Immature natural killer cell (primary cell): ENCODE results near the gene LAMTOR4. TPM values are rescaled to one million over a fixed set of nuclear protein-coding genes. Genes with fewer than 3 reads are reported as not detected.
"Not testable (repeated sequence)": the region's sequence is repeated elsewhere in the genome, so short reads cannot be mapped to it uniquely, and the experiment has no call there.

Source experiments
- DNase-seq, 3 donors: peaks; one replicate each; pipeline ENCODE4 v3.0.0; 2022; ENCODE audit warnings: mixed read lengths in 1 of 3
- H3K27ac Mint-ChIP-seq, 6 donors: one replicate each; pipeline ENCODE4 v1.8.0; 2020; ENCODE audit warnings: mixed read lengths in 6 of 6, mild to moderate bottlenecking in 5 of 6, inconsistent platforms in 4 of 6, moderate library complexity in 3 of 6
- H3K27me3 Mint-ChIP-seq, 3 donors: one replicate each; pipeline ENCODE4 v1.8.0; 2020 to 2021; ENCODE audit warnings: low read depth in 3 of 3, mild to moderate bottlenecking in 3 of 3, mixed read lengths in 3 of 3, moderate library complexity in 3 of 3, inconsistent platforms in 1 of 3
- H3K36me3 Mint-ChIP-seq, 3 donors: one replicate each; pipeline ENCODE4 v1.8.0; 2020; ENCODE audit warnings: mixed read lengths in 3 of 3, inconsistent platforms in 2 of 3, mild to moderate bottlenecking in 2 of 3
- H3K4me1 Mint-ChIP-seq, 2 donors: one replicate each; pipeline ENCODE4 v1.8.0; 2020; ENCODE audit warnings: inconsistent platforms in 2 of 2, mild to moderate bottlenecking in 2 of 2, mixed read lengths in 2 of 2, moderate library complexity in 1 of 2
- H3K4me3 Mint-ChIP-seq, 5 donors: one replicate each; pipeline ENCODE4 v1.8.0; 2020; ENCODE audit warnings: mild to moderate bottlenecking in 5 of 5, mixed read lengths in 5 of 5, inconsistent platforms in 3 of 5, moderate library complexity in 3 of 5
- H3K9me3 Mint-ChIP-seq, 6 donors: one replicate each; pipeline ENCODE4 v1.8.0; 2020; ENCODE audit warnings: mild to moderate bottlenecking in 6 of 6, mixed read lengths in 6 of 6, inconsistent platforms in 4 of 6, moderate library complexity in 3 of 6
- polyA plus RNA-seq, 3 donors: library from polyadenylated mRNA; unstranded; fragments of 300-500 nt; fragmentation: Illumina TruSeq; gene quantifications; one replicate each; pipeline ENCODE4 v1.2.3, GENCODE V29; 2021

LAMTOR4 gene
- polyA plus RNA-seq, 3 donors from 2014 or later = 408 to 587 (median 569) TPM

DNA sequence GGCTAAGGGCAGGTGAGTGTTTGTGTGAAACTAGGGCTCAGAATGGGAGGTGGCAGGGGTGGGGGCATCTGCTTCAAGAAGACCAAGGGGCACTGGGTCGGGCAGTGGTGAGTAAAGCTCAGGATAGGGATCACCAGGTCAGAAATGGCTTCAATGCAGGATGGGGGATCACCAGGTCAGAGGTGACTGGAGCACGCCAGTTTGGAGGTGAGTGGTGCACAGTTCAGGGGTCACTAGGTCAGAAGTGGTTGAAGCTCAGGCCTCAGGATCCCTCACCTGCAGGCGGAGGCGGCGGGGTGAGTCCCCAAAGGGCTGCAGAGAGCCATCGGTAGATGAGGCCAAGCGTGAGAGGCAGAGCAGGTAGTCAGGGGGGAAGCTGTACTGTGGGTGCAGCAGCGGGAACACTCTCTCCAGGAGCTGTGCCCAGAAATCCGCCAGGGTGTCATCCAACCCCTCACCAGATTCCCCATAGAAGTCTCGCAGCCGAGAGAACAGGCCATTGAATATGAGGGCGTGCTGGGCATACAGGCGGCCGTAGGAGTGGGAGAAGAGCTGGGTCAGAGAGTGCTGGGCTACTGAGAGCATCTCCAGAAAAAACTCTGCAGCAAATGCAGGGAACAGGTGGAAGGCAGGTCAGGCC, 26.7 kb downstream of the LAMTOR4 start:
- Mint-ChIP-seq H3K27ac (peak overlapping the region in 2 of 6 donors; percentile 23 to 77), H3K4me3 (peak overlapping the region in 4 of 5 donors; percentile 2 to 67 (median 29)), H3K27me3 (peaks cover 5 to 14% (median 8%) of the 10 kb centered on the region in 3 donors), H3K9me3 (peaks cover 0 to 2% (median 0%) of the 10 kb centered on the region in 6 donors), H3K36me3 (no peaks in the 10 kb centered on the region), H3K4me1 (peaks cover 27 to 29% of the 10 kb centered on the region in 2 donors)
- no peak for DNase-seq

- Mint-ChIP-seq H3K27ac (peak overlapping the region in 3 of 6 donors; percentile 30 to 81 (median 38)), H3K36me3 (no peaks in the 10 kb centered on the region), H3K4me1 (peaks cover 30 to 33% of the 10 kb centered on the region in 2 donors), H3K9me3 (no peaks in the 10 kb centered on the region), H3K27me3 (peaks cover 0 to 11% (median 4%) of the 10 kb centered on the region in 3 donors), H3K4me3 (peak overlapping the region; percentile 71 to 83 (median 78))
- DNase-seq = no peak
Measured at GRCh38 chr7:100176096-100177044, 27.7 kb downstream of the LAMTOR4 start.

DNA sequence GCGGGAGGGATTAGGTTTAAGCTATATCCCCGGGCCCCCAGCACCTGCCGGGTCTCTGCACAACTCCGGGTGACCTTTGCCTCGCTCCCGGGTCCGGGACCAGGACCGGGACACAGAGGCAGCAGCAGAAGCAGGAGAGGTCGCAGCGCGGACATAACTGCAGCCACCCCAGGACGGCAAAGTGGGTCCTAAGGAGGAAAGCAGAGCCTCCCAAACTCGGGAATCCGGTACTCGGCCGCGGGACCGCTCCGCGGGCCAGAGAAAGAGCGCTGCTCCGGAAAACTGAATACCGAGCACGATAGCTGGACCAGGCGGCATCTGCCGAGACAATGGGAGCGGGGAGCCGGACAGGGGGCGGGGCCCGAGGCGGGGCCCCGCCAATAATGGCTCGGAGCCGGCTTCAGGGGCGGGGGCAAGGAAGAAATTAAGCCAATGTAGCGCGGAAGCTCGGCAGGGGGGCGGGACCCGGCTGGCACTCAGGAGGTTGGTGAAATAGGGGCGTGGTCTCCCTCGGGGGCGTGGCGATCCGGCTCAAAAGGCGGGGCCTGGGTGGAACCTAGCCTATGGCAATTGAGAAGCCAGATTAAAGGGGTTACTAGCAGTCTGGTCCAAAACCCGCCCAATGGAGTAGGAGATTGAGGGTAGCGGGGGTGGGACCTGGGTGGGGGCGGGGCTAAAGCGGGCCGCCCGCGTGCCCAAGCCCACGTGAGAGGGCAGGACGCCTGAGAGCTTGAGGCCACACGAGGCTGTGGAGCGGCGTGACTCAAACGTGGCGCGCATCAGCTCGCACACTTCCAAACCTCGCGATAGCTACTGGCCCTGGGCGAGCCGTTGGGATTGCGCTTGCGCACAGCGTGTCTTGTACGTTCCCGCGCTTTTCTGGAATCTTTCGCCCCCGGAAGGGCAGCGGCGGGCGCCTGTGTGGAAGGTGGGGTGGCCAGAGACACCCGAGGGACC, 28.6 kb downstream of the LAMTOR4 start, which contains the start of the genes GPC2 and STAG3:
Gene GPC2, minus strand, starts transcription at position 337 of the 957 bp plus-strand sequence. Its CDS starts 182 bp downstream, at position 155.
Gene STAG3, plus strand, starts transcription at position 874 of the 957 bp plus-strand sequence. CDS start 2,639 bp downstream, outside the sequence.
- peaks cover 27 to 29% of the 10 kb centered on the region in 2 donors for H3K4me1 Mint-ChIP-seq

GRCh38 chr7:100180084-100180483, 31.4 kb downstream of the LAMTOR4 start:
- not testable (repeated sequence) for H3K9me3 Mint-ChIP-seq, H3K36me3 Mint-ChIP-seq, H3K27me3 Mint-ChIP-seq, DNase-seq
- peak overlapping the region in 2 of 5 donors; percentile 67 to 72 for H3K4me3 Mint-ChIP-seq
- peaks cover 27 to 29% of the 10 kb centered on the region in 2 donors for H3K4me1 Mint-ChIP-seq
- peak overlapping the region in 2 of 6 donors; percentile 74 to 81 for H3K27ac Mint-ChIP-seq

More for the DNA sequence above, 28.6 kb downstream of the LAMTOR4 start, which contains the start of the genes GPC2 and STAG3:
- Mint-ChIP-seq H3K4me3 (peak within 1 kb of the TSS; percentile 71 to 83 (median 78)), H3K9me3 (no peaks in the 10 kb centered on the region), H3K27me3 (peaks cover 0 to 7% (median 4%) of the 10 kb centered on the region in 3 donors), H3K36me3 (no peaks in the 10 kb centered on the region), H3K27ac (peak within 1 kb of the TSS in 4 of 6 donors; percentile 30 to 81 (median 59))
- DNase-seq = peak; percentile 96

DNA sequence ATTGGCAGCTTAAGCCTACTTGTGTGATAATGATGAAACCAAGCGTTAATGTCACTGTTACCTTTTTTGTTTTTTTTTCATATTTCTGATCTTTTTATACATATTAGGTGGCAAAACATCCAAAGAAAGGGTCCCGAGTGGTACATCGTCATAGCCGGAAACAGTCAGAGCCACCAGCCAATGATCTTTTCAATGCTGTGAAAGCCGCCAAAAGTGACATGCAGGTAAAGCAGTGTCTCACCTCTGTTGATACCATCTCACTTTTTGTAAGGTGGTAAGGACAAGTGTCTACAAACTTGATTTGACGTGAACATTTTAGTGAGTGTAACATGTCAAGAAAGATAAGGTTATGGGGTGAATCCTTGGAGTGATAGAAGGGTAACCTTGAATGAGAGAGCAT, 33.9 kb downstream of the LAMTOR4 start:
- H3K27me3 Mint-ChIP-seq, DNase-seq, H3K27ac Mint-ChIP-seq, H3K36me3 Mint-ChIP-seq, H3K4me3 Mint-ChIP-seq, H3K9me3 Mint-ChIP-seq: not testable (repeated sequence)
- peaks cover 15 to 17% of the 10 kb centered on the region in 2 donors for H3K4me1 Mint-ChIP-seq

DNA sequence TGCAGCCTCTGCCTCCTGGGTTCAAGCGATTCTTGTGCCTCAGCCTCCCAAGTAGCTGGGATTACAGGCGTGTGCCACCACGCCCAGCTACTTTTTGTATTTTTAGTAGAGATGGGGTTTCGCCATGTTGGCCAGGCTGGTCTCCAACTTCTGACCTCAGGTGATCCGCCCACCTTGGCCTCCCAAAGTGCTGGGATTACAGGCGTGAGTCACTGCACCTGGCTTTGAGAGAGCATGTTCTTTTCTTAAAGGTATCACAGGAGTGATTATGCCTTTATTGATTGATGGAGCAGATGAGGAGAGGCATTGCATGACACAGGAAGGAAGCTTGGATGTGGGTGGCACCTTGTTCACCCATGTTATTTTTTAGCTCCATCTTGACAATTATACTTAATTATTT, 34.4 kb downstream of the LAMTOR4 start:
- H3K9me3 Mint-ChIP-seq, DNase-seq, H3K27ac Mint-ChIP-seq, H3K27me3 Mint-ChIP-seq, H3K36me3 Mint-ChIP-seq, H3K4me3 Mint-ChIP-seq: not testable (repeated sequence)
- H3K4me1 Mint-ChIP-seq = peaks cover 13 to 14% of the 10 kb centered on the region in 2 donors

GRCh38 chr7:100185726-100186125, 37.0 kb downstream of the LAMTOR4 start:
- Mint-ChIP-seq H3K9me3 (no peaks in the 10 kb centered on the region), H3K4me3 (no peak overlapping the region), H3K27me3 (peaks cover 0 to 4% (median 0%) of the 10 kb centered on the region in 3 donors), H3K4me1 (peaks cover 5 to 8% of the 10 kb centered on the region in 2 donors), H3K27ac (no peak overlapping the region), H3K36me3 (no peaks in the 10 kb centered on the region)
- DNase-seq = no peak

DNA sequence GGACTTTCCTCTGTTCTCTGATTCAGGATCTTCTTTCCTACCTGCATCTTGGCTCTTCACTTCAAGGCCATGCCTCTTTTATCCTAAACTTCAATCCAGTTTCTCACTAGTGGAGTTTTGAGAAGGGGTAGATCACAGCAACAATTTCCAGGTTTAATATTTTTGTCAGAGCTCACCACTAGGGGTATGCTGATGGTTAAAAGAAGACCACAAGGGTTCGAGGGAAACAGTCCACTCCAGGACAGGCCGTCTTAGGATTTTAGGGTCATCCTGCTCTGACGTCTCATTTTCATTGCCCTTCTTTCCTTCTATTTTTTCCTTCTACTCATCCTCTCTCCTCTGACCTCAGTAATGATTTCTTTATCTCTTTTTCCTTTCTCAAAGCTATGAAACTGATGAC, 40.3 kb downstream of the LAMTOR4 start:
- Mint-ChIP-seq H3K9me3 (no peaks in the 10 kb centered on the region), H3K4me1 (no peaks in the 10 kb centered on the region), H3K27me3 (peaks cover 0 to 4% (median 0%) of the 10 kb centered on the region in 3 donors), H3K27ac (no peak overlapping the region), H3K4me3 (no peak overlapping the region), H3K36me3 (no peaks in the 10 kb centered on the region)
- DNase-seq = no peak

GRCh38 chr7:100190048-100190711, 41.5 kb downstream of the LAMTOR4 start:
- Mint-ChIP-seq H3K27me3 (peaks cover 0 to 4% (median 0%) of the 10 kb centered on the region in 3 donors), H3K27ac (peak overlapping the region in 2 of 6 donors; percentile 10 to 37), H3K4me3 (no peak overlapping the region), H3K9me3 (no peaks in the 10 kb centered on the region), H3K4me1 (no peaks in the 10 kb centered on the region), H3K36me3 (no peaks in the 10 kb centered on the region)
- peak; percentile 46 to 57 (median 47) for DNase-seq

DNA sequence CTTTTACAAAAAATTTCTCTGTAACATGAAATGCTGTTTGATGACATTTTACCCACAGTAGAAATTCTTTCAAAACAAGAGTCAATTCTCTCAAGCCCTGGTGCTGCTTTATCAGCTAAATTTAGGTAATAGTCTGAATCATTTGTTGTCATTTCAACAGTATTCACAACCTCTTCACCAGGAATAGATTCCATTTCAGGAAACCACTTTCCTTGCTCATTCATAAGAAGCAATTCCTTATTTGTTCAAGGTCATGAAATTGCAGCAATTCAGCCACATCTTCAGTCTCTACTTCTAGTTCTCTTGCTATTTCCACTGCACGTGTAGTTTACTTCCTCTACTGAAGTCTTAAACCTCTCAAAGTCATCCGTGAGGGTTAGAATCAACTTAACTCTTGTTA, 43.1 kb downstream of the LAMTOR4 start:
- Mint-ChIP-seq H3K27ac (no peak overlapping the region), H3K36me3 (no peaks in the 10 kb centered on the region), H3K4me1 (no peaks in the 10 kb centered on the region), H3K9me3 (no peaks in the 10 kb centered on the region), H3K27me3 (peaks cover 0 to 4% (median 0%) of the 10 kb centered on the region in 3 donors), H3K4me3 (no peak overlapping the region)
- DNase-seq = no peak

DNA sequence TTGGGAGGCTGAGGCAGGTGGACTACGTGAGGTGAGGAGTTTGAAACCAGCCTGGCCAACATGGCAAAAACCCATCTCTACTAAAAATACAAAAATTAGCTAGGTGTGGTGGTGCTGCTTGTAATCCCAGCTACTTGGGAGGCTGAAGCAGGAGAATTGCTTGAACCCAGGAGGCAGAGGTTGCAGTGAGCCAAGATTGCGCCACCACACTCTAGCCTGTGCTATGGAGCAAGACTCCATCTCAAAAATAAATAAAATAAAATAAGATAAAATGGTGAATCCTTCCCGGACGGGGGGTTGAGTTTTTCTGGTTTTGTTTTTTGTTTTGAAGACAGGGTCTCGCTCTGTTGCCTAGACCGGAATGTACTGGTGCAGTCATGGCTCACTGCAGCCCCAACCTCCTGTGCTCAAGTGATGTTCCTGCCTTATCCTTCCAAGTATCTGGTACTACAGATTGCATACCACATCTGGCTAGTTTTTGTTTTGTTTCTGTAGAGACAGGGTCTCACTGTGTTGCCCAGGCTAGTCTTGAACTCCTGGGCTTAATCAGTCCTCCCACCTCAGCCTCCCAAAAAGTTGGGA, 43.7 kb downstream of the LAMTOR4 start:
- not testable (repeated sequence) for H3K4me3 Mint-ChIP-seq, DNase-seq, H3K9me3 Mint-ChIP-seq, H3K4me1 Mint-ChIP-seq, H3K36me3 Mint-ChIP-seq, H3K27ac Mint-ChIP-seq, H3K27me3 Mint-ChIP-seq

- Mint-ChIP-seq H3K4me1 (no peaks in the 10 kb centered on the region), H3K27ac (no peak overlapping the region), H3K27me3 (peaks cover 0 to 4% (median 2%) of the 10 kb centered on the region in 3 donors), H3K36me3 (peaks cover 0 to 2% (median 0%) of the 10 kb centered on the region in 3 donors), H3K4me3 (no peak overlapping the region), H3K9me3 (no peaks in the 10 kb centered on the region)
- no peak for DNase-seq
Measured at GRCh38 chr7:100192969-100193368, 44.3 kb downstream of the LAMTOR4 start.
